ENCODE measurements around the gene PPFIBP1. TPM values are rescaled to one million over a fixed set of nuclear protein-coding genes. Genes with fewer than 3 reads are reported as not detected.

PPFIBP1 gene
- total RNA-seq, 4 donors from 2014 or later: 36.7 to 115 (median 41.5) TPM

- TF ChIP-seq CTCF (IDR thresholded peaks at IDR 0.05; ENCODE audit: low read depth): no peak
These were observed 111.5 kb downstream of the PPFIBP1 start for GRCh38 chr12:27635349-27635972.

- TF ChIP-seq CTCF (IDR thresholded peaks at IDR 0.05; ENCODE audit: low read depth): no peak
These were observed 113.5 kb downstream of the PPFIBP1 start for GRCh38 chr12:27637524-27637923.

GRCh38 chr12:27639265-27639664 lies 115.3 kb downstream of the PPFIBP1 start:
- TF ChIP-seq CTCF (IDR thresholded peaks at IDR 0.05; ENCODE audit: low read depth): no peak

GRCh38 chr12:27644158-27644845 lies 120.3 kb downstream of the PPFIBP1 start:
- no peak for TF ChIP-seq CTCF (IDR thresholded peaks at IDR 0.05; ENCODE audit: low read depth)

- TF ChIP-seq CTCF (IDR thresholded peaks at IDR 0.05; ENCODE audit: low read depth): no peak
These were observed 121.7 kb downstream of the PPFIBP1 start for GRCh38 chr12:27645671-27646070.

GRCh38 chr12:27646149-27646548 lies 122.1 kb downstream of the PPFIBP1 start:
- TF ChIP-seq CTCF (IDR thresholded peaks at IDR 0.05; ENCODE audit: low read depth): no peak

GRCh38 chr12:27650011-27650410 lies 126.0 kb downstream of the PPFIBP1 start:
- no peak for TF ChIP-seq CTCF (IDR thresholded peaks at IDR 0.05; ENCODE audit: low read depth)

All from subcutaneous adipose tissue (tissue), 4 donors.